Measurements from ENCODE around the gene PDE4D. TPM values are rescaled to one million over a fixed set of nuclear protein-coding genes. Genes with fewer than 3 reads are reported as not detected.

Gene PDE4D
- total RNA-seq, 2 experiments from 2014 or later = 164 to 175 TPM

- Mint-ChIP-seq H3K4me1 (ENCODE audit: low read depth) (no peaks in the 10 kb centered on the region), H3K9me3 (no peaks in the 10 kb centered on the region), H3K27me3 (no peaks in the 10 kb centered on the region), H3K27ac (no peak overlapping the region), H3K36me3 (ENCODE audit: low read depth) (no peaks in the 10 kb centered on the region), H3K4me3 (no peak overlapping the region)
- ATAC-seq (ENCODE audit: poor library complexity) (no peak), DNase-seq (no peak)
- ChIA-PET CTCF (no interaction called here), POLR2A (no interaction called here)
- no peaks in the 10 kb centered on the region for H3K36me3 ChIP-seq (ENCODE audit: insufficient read depth, low read length)
- H3K9me3 ChIP-seq (ENCODE audit: control insufficient read depth in 1 of 2, insufficient read depth in 1 of 2, low read length in 2 of 2) = no peaks in the 10 kb centered on the region
- no peaks in the 10 kb centered on the region for H3K4me1 ChIP-seq (ENCODE audit: insufficient read depth, low read length)
- TF ChIP-seq CTCF (IDR thresholded peaks at IDR 0.05) = no peak
- H3K4me3 ChIP-seq (ENCODE audit: low read length) = no peak overlapping the region
- intact Hi-C loops (cut with DNase I, micrococcal nuclease) = no loop called here
- H3K27me3 ChIP-seq (ENCODE audit: control insufficient read depth in 1 of 2, insufficient read depth in 2 of 2, low read length in 2 of 2) = no peaks in the 10 kb centered on the region
- no peak overlapping the region for H3K27ac ChIP-seq (ENCODE audit: low read depth in 1 of 2, low read length in 2 of 2)
Measured at GRCh38 chr5:59055745-59056448, 837.6 kb downstream of the PDE4D start.

- ChIA-PET POLR2A (no interaction called here), CTCF (no interaction called here)
- H3K4me3 Mint-ChIP-seq = no peak overlapping the region
- intact Hi-C loops (cut with DNase I, micrococcal nuclease) = no loop called here
- Histone ChIP-seq H3K27me3 (ENCODE audit: control insufficient read depth in 1 of 2, insufficient read depth in 2 of 2, low read length in 2 of 2) (no peaks in the 10 kb centered on the region), H3K9me3 (ENCODE audit: control insufficient read depth in 1 of 2, insufficient read depth in 1 of 2, low read length in 2 of 2) (no peaks in the 10 kb centered on the region), H3K36me3 (ENCODE audit: insufficient read depth, low read length) (no peaks in the 10 kb centered on the region), H3K4me3 (ENCODE audit: low read length) (no peak overlapping the region), H3K27ac (ENCODE audit: low read depth in 1 of 2, low read length in 2 of 2) (no peak overlapping the region), H3K4me1 (ENCODE audit: insufficient read depth, low read length) (no peaks in the 10 kb centered on the region)
- no peak for TF ChIP-seq CTCF (IDR thresholded peaks at IDR 0.05)
- H3K27ac Mint-ChIP-seq = no peak overlapping the region
- no peaks in the 10 kb centered on the region for H3K9me3 Mint-ChIP-seq
- ATAC-seq (ENCODE audit: poor library complexity) (no peak), DNase-seq (no peak)
- H3K27me3 Mint-ChIP-seq = no peaks in the 10 kb centered on the region
- no peaks in the 10 kb centered on the region for H3K4me1 Mint-ChIP-seq (ENCODE audit: low read depth)
- H3K36me3 Mint-ChIP-seq (ENCODE audit: low read depth) = no peaks in the 10 kb centered on the region
Measured at GRCh38 chr5:59054963-59055528, 838.5 kb downstream of the PDE4D start.

DNA sequence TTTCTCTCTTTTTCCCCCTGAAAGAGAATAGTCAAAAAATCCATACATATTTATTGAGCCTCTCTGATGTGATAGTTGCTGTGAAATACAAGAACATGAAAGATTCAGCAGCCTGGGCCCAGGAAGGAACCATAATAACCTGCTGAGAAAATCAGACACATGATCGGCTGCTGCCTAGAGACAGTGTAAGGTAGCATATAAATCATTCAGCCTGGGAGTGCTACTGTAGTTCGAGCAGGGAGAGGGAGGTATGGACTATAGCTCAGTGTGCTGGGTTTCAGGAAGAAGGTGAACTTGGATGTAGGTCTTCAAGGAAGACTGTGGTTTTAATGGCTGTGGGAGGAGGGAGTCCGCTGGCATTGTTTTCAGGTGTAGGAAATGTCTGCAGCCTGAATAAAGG, 841.6 kb downstream of the PDE4D start:
- Mint-ChIP-seq H3K4me3 (no peak overlapping the region), H3K4me1 (ENCODE audit: low read depth) (no peaks in the 10 kb centered on the region), H3K9me3 (no peaks in the 10 kb centered on the region), H3K36me3 (ENCODE audit: low read depth) (no peaks in the 10 kb centered on the region), H3K27ac (no peak overlapping the region), H3K27me3 (no peaks in the 10 kb centered on the region)
- H3K27me3 ChIP-seq (ENCODE audit: control insufficient read depth in 1 of 2, insufficient read depth in 2 of 2, low read length in 2 of 2) = no peaks in the 10 kb centered on the region
- H3K4me1 ChIP-seq (ENCODE audit: insufficient read depth, low read length) = no peaks in the 10 kb centered on the region
- no peaks in the 10 kb centered on the region for H3K36me3 ChIP-seq (ENCODE audit: insufficient read depth, low read length)
- intact Hi-C loops (cut with DNase I, micrococcal nuclease) = no loop called here
- no peak overlapping the region for H3K4me3 ChIP-seq (ENCODE audit: low read length)
- TF ChIP-seq CTCF (IDR thresholded peaks at IDR 0.05) = no peak
- ChIA-PET CTCF (no interaction called here), POLR2A (no interaction called here)
- no peak overlapping the region for H3K27ac ChIP-seq (ENCODE audit: low read depth in 1 of 2, low read length in 2 of 2)
- H3K9me3 ChIP-seq (ENCODE audit: control insufficient read depth in 1 of 2, insufficient read depth in 1 of 2, low read length in 2 of 2) = no peaks in the 10 kb centered on the region
- DNase-seq = no peak
- no peak for ATAC-seq (ENCODE audit: poor library complexity)
